Measurements from ENCODE around the gene PIK3R4.

Gene PIK3R4

GRCh38 chr3:130761730-130762311 is 15.2 kb upstream of the PIK3R4 start:
- no peaks in the 10 kb centered on the region for H3K79me2 ChIP-seq (ENCODE audit: insufficient read depth, low read length)
- H2AFZ ChIP-seq (ENCODE audit: low read depth, low read length, severe bottlenecking): no peak overlapping the region
- H3K9ac ChIP-seq (ENCODE audit: low read length): no peak overlapping the region
- no peak overlapping the region for H3K27ac ChIP-seq (ENCODE audit: low read depth, low read length)
- H3K9me3 ChIP-seq (ENCODE audit: insufficient read depth, low read length): no peaks in the 10 kb centered on the region
- H3K4me3 ChIP-seq (ENCODE audit: insufficient read depth, low read length, poor library complexity, severe bottlenecking): no peak overlapping the region
- H3K4me2 ChIP-seq (ENCODE audit: low read depth, low read length, poor library complexity, severe bottlenecking): no peak overlapping the region
- no peaks in the 10 kb centered on the region for H3K36me3 ChIP-seq (ENCODE audit: low read length)
- no peaks in the 10 kb centered on the region for H3K9me2 ChIP-seq (replicated peaks; ENCODE audit: insufficient read depth, low read length)
- H4K20me1 ChIP-seq (ENCODE audit: low read depth, low read length): no peaks in the 10 kb centered on the region
- TF ChIP-seq, protein P1, sequence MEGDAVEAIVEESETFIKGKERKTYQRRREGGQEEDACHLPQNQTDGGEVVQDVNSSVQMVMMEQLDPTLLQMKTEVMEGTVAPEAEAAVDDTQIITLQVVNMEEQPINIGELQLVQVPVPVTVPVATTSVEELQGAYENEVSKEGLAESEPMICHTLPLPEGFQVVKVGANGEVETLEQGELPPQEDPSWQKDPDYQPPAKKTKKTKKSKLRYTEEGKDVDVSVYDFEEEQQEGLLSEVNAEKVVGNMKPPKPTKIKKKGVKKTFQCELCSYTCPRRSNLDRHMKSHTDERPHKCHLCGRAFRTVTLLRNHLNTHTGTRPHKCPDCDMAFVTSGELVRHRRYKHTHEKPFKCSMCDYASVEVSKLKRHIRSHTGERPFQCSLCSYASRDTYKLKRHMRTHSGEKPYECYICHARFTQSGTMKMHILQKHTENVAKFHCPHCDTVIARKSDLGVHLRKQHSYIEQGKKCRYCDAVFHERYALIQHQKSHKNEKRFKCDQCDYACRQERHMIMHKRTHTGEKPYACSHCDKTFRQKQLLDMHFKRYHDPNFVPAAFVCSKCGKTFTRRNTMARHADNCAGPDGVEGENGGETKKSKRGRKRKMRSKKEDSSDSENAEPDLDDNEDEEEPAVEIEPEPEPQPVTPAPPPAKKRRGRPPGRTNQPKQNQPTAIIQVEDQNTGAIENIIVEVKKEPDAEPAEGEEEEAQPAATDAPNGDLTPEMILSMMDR (IDR thresholded peaks at IDR 0.05; ENCODE audit: insufficient read depth, low read length, poor library complexity, severe bottlenecking): no peak
- no peak for TF ChIP-seq EZH2phosphoT487 (conservative IDR thresholded peaks at IDR 0.05; ENCODE audit: low read length)
- no peaks in the 10 kb centered on the region for H3F3A ChIP-seq (ENCODE audit: insufficient read depth)
- no peaks in the 10 kb centered on the region for H3K27me3 ChIP-seq (ENCODE audit: low read length)

- H4K20me1 ChIP-seq (ENCODE audit: low read depth, low read length): no peaks in the 10 kb centered on the region
- H3K4me3 ChIP-seq (ENCODE audit: insufficient read depth, low read length, poor library complexity, severe bottlenecking): no peak overlapping the region
- no peak overlapping the region for H2AFZ ChIP-seq (ENCODE audit: low read depth, low read length, severe bottlenecking)
- TF ChIP-seq EZH2phosphoT487 (conservative IDR thresholded peaks at IDR 0.05; ENCODE audit: low read length): no peak
- TF ChIP-seq, protein P1 (IDR thresholded peaks at IDR 0.05; ENCODE audit: insufficient read depth, low read length, poor library complexity, severe bottlenecking): no peak
- H3K4me2 ChIP-seq (ENCODE audit: low read depth, low read length, poor library complexity, severe bottlenecking): no peak overlapping the region
- no peaks in the 10 kb centered on the region for H3K9me2 ChIP-seq (replicated peaks; ENCODE audit: insufficient read depth, low read length)
- no peaks in the 10 kb centered on the region for H3K9me3 ChIP-seq (ENCODE audit: insufficient read depth, low read length)
- H3K27me3 ChIP-seq (ENCODE audit: low read length): no peaks in the 10 kb centered on the region
- no peak overlapping the region for H3K27ac ChIP-seq (ENCODE audit: low read depth, low read length)
- no peak overlapping the region for H3K9ac ChIP-seq (ENCODE audit: low read length)
- H3K36me3 ChIP-seq (ENCODE audit: low read length): no peaks in the 10 kb centered on the region
- no peaks in the 10 kb centered on the region for H3K79me2 ChIP-seq (ENCODE audit: insufficient read depth, low read length)
- H3F3A ChIP-seq (ENCODE audit: insufficient read depth): no peaks in the 10 kb centered on the region
Observed at GRCh38 chr3:130760922-130761321, 14.3 kb upstream of the PIK3R4 start.

- Histone ChIP-seq H3K27ac (ENCODE audit: low read depth, low read length) (no peak overlapping the region), H3K4me3 (ENCODE audit: insufficient read depth, low read length, poor library complexity, severe bottlenecking) (no peak overlapping the region), H4K20me1 (ENCODE audit: low read depth, low read length) (no peaks in the 10 kb centered on the region), H3K79me2 (ENCODE audit: insufficient read depth, low read length) (no peaks in the 10 kb centered on the region), H3K9me3 (ENCODE audit: insufficient read depth, low read length) (no peaks in the 10 kb centered on the region), H3K9me2 (replicated peaks; ENCODE audit: insufficient read depth, low read length) (no peaks in the 10 kb centered on the region), H3K36me3 (ENCODE audit: low read length) (no peaks in the 10 kb centered on the region), H3F3A (ENCODE audit: insufficient read depth) (no peaks in the 10 kb centered on the region), H2AFZ (ENCODE audit: low read depth, low read length, severe bottlenecking) (peak overlapping the region; percentile 30), H3K27me3 (ENCODE audit: low read length) (no peaks in the 10 kb centered on the region), H3K4me2 (ENCODE audit: low read depth, low read length, poor library complexity, severe bottlenecking) (no peak overlapping the region), H3K9ac (ENCODE audit: low read length) (no peak overlapping the region)
- TF ChIP-seq, protein P1 (IDR thresholded peaks at IDR 0.05; ENCODE audit: insufficient read depth, low read length, poor library complexity, severe bottlenecking): peak; percentile 82
- TF ChIP-seq EZH2phosphoT487 (conservative IDR thresholded peaks at IDR 0.05; ENCODE audit: low read length): no peak
Observed at GRCh38 chr3:130759692-130760338, 13.2 kb upstream of the PIK3R4 start.
